ENCODE data around the gene ACSM3. TPM values are rescaled to one million over a fixed set of nuclear protein-coding genes. Genes with fewer than 3 reads are reported as not detected.

ACSM3 gene
- total RNA-seq, 2 donors from 2014 or later = 2.1 to 3.6 TPM

DNA sequence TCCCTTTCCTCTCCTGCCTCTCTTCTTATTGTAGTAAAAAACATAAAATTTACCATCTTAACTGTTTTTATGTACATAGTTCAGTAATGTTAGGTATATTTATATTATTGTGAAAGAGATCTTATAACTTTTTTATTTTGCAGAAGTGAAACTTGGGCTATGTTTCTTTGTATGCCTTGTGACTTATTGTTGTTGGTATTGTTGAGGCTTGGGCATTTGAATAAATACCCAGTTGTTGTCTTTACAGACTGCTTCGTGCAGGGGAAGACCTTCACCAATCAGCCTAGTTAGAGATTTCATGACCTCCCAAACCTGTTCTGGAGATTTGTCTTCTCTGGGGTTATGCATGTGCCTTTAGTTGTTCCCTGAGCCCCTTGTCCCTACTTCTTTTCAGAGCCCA, 74.4 kb downstream of the ACSM3 start:
- DNase-seq (ENCODE audit: low spot score) = no peak
- intact Hi-C loops (cut with DNase I) = no loop called here

DNA sequence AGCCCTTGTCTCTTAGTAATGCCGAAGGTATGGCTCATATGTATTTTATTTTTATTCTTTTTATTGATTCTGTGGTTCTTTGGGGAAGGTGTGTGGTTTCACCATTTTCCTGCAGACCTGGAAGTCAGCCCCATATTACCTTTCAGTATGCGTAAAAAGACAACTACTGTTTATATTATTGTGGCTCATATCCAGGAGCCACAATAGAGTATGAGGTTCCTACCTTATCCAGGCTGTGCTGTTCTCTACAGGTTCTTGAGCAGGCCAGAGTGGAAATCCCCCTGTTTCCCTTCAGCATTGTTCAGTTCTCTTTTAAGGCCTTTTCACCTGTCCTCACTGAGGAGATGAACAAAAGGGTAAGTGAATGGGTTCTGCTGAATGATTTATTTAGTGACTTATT, 75.7 kb downstream of the ACSM3 start:
- DNase-seq (ENCODE audit: low spot score) = no peak
- intact Hi-C loops (cut with DNase I) = no loop called here

DNA sequence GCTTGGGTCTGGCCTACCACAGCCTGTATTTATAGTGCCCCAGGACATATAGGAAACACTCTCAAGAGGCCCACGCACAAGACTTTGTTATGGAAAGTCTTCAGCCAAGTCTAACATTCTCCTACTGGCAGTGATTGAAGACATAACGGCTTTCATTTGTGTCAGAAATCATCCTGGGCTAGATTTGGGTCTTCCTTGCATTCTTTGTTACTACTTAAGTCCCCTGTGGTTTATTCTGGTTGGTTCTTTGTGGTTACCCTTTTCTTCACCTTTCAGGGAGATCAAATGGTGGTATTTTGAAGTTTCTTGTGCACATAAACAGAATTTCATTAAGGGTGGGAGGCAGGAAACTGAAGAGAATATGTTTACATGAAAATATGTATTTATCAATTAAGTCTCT, 80.2 kb downstream of the ACSM3 start:
- DNase-seq (ENCODE audit: low spot score) = no peak
- intact Hi-C loops (cut with DNase I) = no loop called here

DNA sequence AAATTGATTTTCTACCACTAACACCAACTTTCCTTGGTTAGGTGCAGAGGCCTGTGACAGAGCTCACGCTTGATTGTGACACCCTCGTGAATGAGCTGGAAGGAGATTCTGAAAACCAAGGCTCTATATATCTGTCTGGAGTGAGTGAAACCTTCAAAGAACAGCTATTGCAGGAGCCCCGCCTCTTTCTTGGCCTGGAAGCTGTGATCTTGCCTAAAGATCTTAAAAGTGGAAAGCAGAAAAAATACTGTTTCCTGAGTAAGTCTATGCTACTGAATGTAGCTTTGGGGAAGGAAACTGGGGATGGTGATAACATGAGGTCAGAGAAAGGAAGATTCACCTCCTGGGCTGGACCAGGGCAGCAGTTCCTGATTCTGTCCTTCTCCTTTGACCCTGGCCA, 80.8 kb downstream of the ACSM3 start:
- intact Hi-C loops (cut with DNase I) = no loop called here
- DNase-seq (ENCODE audit: low spot score) = no peak

DNA sequence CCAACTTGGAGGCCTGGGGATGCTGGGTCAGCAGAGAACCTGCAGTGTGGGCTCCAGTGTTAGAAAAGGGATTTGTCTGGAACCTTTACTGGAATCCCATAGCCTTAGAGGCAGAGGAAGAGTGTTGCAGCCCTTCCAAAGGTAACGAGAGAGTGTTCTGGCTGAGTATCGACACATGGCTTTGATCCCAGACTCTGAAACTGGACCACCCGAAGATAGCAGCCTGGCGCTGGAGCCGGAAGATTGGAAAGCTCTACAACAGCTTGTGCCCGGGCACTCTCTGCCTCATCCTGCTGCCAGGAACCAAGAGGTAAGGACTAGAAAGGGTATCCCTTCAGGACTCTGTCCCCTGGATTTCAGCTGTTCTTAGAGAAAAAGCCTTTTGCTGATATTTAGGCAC, 82.2 kb downstream of the ACSM3 start:
- DNase-seq (ENCODE audit: low spot score) = no peak
- intact Hi-C loops (cut with DNase I) = loop anchor here (5.0 kb wide), 1 partner anchor 236 kb away; no protein-coding TSS in a partner anchor

DNA sequence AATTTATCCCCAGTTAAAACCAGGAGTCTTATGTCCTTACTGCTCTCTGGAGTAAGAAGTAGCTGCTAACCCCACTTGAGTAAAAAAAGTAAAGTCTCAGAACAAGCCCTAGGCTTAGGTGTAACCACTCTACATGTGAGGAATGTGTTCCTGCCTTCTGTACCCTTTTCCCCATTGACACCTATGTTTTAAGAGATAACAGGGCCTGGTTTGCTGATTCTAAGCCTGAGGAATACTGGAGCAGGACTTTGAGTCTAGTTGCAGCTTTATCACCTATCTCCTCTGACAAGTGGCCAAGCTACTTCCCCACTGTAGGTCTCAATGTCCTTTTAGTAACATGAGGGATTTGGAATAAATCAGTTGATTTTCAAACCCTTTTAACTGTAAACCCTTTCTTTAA, 82.7 kb downstream of the ACSM3 start:
- no peak for DNase-seq (ENCODE audit: low spot score)
- intact Hi-C loops (cut with DNase I) = loop anchor here (5.0 kb wide), 1 partner anchor 236 kb away; no protein-coding TSS in a partner anchor

Other genes starting within 250 kb of the ACSM3 start
- not detected for gene ACSM2B, start 187.6 kb upstream of the ACSM3 start, total RNA-seq
- under 1 TPM in 1 of 2 donors, not detected in 1; 0.19 TPM for gene ACSM1, start 66.3 kb upstream of the ACSM3 start, total RNA-seq
- gene THUMPD1, start 22.2 kb upstream of the ACSM3 start, total RNA-seq = 10 to 100 TPM; 24.9 to 26.1 TPM
- 10 to 100 TPM in 1 of 2 donors, 1 to 10 TPM in 1; 7.8 to 13.6 TPM for gene ERI2, start 42.5 kb downstream of the ACSM3 start, total RNA-seq
- 1 to 10 TPM; 1.0 to 2.2 TPM for gene REXO5, start 42.5 kb downstream of the ACSM3 start, total RNA-seq
- 10 to 100 TPM; 27.7 to 30.6 TPM for gene DCUN1D3, start 136.3 kb downstream of the ACSM3 start, total RNA-seq
- gene LYRM1, start 136.8 kb downstream of the ACSM3 start, total RNA-seq = 10 to 100 TPM; 32.7 to 38.8 TPM

Data from posterior vena cava (tissue), 2 donors.